ENCODE measurements around the gene RFX8.
"Not testable (repeated sequence)": the region's sequence is repeated elsewhere in the genome, so short reads cannot be mapped to it uniquely, and the experiment has no call there.

Gene RFX8

GRCh38 chr2:101379091-101379490 lies 95.8 kb downstream of the RFX8 start:
- no peak for DNase-seq (ENCODE audit: low read depth)

GRCh38 chr2:101375653-101376052 lies 99.3 kb downstream of the RFX8 start:
- no peak for DNase-seq (ENCODE audit: low read depth)

- no peak for DNase-seq (ENCODE audit: low read depth)
Measured at GRCh38 chr2:101374821-101375561, 99.9 kb downstream of the RFX8 start.

GRCh38 chr2:101372792-101373191 lies 102.1 kb downstream of the RFX8 start:
- DNase-seq (ENCODE audit: low read depth) = no peak

- no peak for DNase-seq (ENCODE audit: low read depth)
Measured at GRCh38 chr2:101371636-101372035, 103.3 kb downstream of the RFX8 start.

- no peak for DNase-seq (ENCODE audit: low read depth)
Measured at GRCh38 chr2:101369100-101369499, 105.8 kb downstream of the RFX8 start.

GRCh38 chr2:101368376-101368775 lies 106.5 kb downstream of the RFX8 start:
- no peak for DNase-seq (ENCODE audit: low read depth)

- no peak for DNase-seq (ENCODE audit: low read depth)
Measured at GRCh38 chr2:101367508-101367907, 107.4 kb downstream of the RFX8 start.

- DNase-seq (ENCODE audit: low read depth) = no peak
Measured at GRCh38 chr2:101364878-101365277, 110.0 kb downstream of the RFX8 start.

GRCh38 chr2:101362777-101363176 lies 112.1 kb downstream of the RFX8 start:
- DNase-seq (ENCODE audit: low read depth) = no peak

- no peak for DNase-seq (ENCODE audit: low read depth)
Measured at GRCh38 chr2:101362316-101362715, 112.6 kb downstream of the RFX8 start.

- DNase-seq (ENCODE audit: low read depth) = no peak
Measured at GRCh38 chr2:101361522-101361921, 113.4 kb downstream of the RFX8 start.

- DNase-seq (ENCODE audit: low read depth) = no peak
Measured at GRCh38 chr2:101361121-101361520, 113.8 kb downstream of the RFX8 start.

- DNase-seq (ENCODE audit: low read depth) = no peak
Measured at GRCh38 chr2:101360232-101360631, 114.7 kb downstream of the RFX8 start.

- DNase-seq (ENCODE audit: low read depth) = no peak
Measured at GRCh38 chr2:101359410-101359954, 115.4 kb downstream of the RFX8 start.

- no peak for DNase-seq (ENCODE audit: low read depth)
Measured at GRCh38 chr2:101357376-101357775, 117.5 kb downstream of the RFX8 start.

GRCh38 chr2:101356521-101356920 lies 118.4 kb downstream of the RFX8 start:
- DNase-seq (ENCODE audit: low read depth) = no peak

- no peak for DNase-seq (ENCODE audit: low read depth)
Measured at GRCh38 chr2:101356055-101356454, 118.9 kb downstream of the RFX8 start.

- no peak for DNase-seq (ENCODE audit: low read depth)
Measured at GRCh38 chr2:101355401-101356054, 119.4 kb downstream of the RFX8 start.

- no peak for DNase-seq (ENCODE audit: low read depth)
Measured at GRCh38 chr2:101354420-101355311, 120.2 kb downstream of the RFX8 start.

- not testable (repeated sequence) for DNase-seq (ENCODE audit: low read depth)
Measured at GRCh38 chr2:101352631-101353030, 122.3 kb downstream of the RFX8 start.

GRCh38 chr2:101351207-101351606 lies 123.7 kb downstream of the RFX8 start:
- no peak for DNase-seq (ENCODE audit: low read depth)

Measured in stimulated activated CD8-positive, alpha-beta memory T cell treated with anti-CD3 and anti-CD28 coated beads, Interleukin-12 subunit alpha, Interleukin-12 subunit beta, amount 100 ng/mL, for 4 hours (primary cell).